Measurements from ENCODE around the gene TNFSF11.
"Not testable (repeated sequence)": the region's sequence is repeated elsewhere in the genome, so short reads cannot be mapped to it uniquely, and the experiment has no call there.

Gene TNFSF11

DNA sequence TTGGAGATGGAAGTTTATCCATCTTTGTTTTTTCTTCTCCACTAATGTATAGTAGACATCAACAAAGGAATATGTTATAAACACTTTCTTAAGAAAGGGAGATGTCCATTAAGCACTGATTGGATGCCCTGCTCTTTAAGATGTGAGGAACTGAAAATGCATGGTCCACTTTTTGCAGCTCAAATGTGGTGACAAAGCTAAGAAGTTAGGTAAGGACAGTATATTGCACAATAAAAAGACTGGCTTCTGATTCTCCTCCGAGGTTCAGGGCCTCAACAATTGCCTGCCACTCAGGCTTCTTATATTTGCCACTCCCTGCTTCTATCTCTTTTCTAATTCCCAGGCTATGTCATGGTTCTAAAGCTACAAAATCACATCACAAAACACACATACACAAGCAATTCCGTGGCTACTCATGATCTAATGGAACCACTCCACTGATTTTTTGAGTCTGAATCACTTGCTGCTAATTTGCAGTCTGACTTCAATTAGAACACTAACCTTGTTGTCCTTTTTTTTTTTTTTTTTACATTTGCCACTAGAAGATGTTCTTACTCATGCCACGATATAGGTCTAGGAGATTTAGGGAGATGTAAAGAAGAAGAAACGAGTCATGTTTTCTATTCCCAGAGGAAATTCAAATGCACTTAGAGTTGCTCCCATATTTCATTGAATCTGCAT lies 29.6 kb upstream of the TNFSF11 start:
- Histone ChIP-seq H3K27me3 (replicated peaks; ENCODE audit: control insufficient read depth, insufficient read depth, low read length) (no peaks in the 10 kb centered on the region), H3K4me3 (ENCODE audit: low read length) (no peak overlapping the region), H3K9ac (ENCODE audit: low read length) (no peak overlapping the region), H3K4me1 (ENCODE audit: control insufficient read depth, insufficient read depth, low read length) (peaks cover 3% of the 10 kb centered on the region), H3K36me3 (ENCODE audit: control insufficient read depth, insufficient read depth, low read length, severe bottlenecking) (no peaks in the 10 kb centered on the region), H3K9me3 (ENCODE audit: control insufficient read depth, low read length) (no peaks in the 10 kb centered on the region)
- DNase-seq (ENCODE audit: low read depth): peak; percentile 42

DNA sequence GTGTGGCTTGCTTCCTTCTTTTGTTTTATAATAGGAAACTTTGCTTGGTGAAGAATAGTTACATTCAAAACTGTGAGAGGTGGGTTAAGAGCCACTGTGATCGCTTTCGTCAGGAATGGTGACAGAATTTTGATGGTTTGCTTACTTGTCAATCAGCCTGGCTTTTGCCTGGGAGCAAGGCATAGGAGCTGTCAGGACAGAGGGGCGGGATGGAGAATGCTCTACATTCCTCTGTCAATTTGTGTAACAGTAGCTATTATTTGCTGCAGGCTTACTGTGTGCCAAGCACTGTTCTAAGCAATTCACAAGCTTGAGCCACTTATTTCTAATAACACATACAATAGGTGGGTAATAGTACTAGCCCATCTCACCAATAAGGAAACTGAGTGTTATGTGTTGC lies 28.1 kb upstream of the TNFSF11 start:
- Histone ChIP-seq H3K9ac (ENCODE audit: low read length) (no peak overlapping the region), H3K4me3 (ENCODE audit: low read length) (no peak overlapping the region), H3K27me3 (replicated peaks; ENCODE audit: control insufficient read depth, insufficient read depth, low read length) (peaks cover 11% of the 10 kb centered on the region), H3K36me3 (ENCODE audit: control insufficient read depth, insufficient read depth, low read length, severe bottlenecking) (no peaks in the 10 kb centered on the region), H3K4me1 (ENCODE audit: control insufficient read depth, insufficient read depth, low read length) (peaks cover 3% of the 10 kb centered on the region), H3K9me3 (ENCODE audit: control insufficient read depth, low read length) (no peaks in the 10 kb centered on the region)
- no peak for DNase-seq (ENCODE audit: low read depth)

DNA sequence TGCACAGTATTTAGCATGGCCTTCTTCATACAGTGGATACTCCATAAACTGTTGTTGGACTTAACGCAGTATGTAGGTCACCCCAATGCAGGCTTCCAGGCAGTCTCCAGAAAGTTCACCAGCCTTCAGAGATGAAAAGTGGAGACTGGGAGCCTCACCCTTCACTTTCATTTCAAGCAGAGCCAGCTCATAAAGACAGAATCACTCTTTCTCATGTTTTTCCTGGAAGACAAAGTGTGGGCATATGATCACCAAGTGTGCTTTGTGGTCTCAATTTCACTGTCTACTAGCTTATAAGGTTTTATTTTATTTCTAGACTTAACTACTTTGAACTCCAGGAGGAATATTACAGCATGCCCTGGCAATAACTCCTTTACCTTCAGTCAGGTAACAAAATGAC lies 26.3 kb upstream of the TNFSF11 start:
- Histone ChIP-seq H3K9me3 (ENCODE audit: control insufficient read depth, low read length) (no peaks in the 10 kb centered on the region), H3K9ac (ENCODE audit: low read length) (no peak overlapping the region), H3K4me3 (ENCODE audit: low read length) (no peak overlapping the region), H3K36me3 (ENCODE audit: control insufficient read depth, insufficient read depth, low read length, severe bottlenecking) (no peaks in the 10 kb centered on the region), H3K27me3 (replicated peaks; ENCODE audit: control insufficient read depth, insufficient read depth, low read length) (peaks cover 15% of the 10 kb centered on the region), H3K4me1 (ENCODE audit: control insufficient read depth, insufficient read depth, low read length) (peaks cover 3% of the 10 kb centered on the region)
- no peak for DNase-seq (ENCODE audit: low read depth)

DNA sequence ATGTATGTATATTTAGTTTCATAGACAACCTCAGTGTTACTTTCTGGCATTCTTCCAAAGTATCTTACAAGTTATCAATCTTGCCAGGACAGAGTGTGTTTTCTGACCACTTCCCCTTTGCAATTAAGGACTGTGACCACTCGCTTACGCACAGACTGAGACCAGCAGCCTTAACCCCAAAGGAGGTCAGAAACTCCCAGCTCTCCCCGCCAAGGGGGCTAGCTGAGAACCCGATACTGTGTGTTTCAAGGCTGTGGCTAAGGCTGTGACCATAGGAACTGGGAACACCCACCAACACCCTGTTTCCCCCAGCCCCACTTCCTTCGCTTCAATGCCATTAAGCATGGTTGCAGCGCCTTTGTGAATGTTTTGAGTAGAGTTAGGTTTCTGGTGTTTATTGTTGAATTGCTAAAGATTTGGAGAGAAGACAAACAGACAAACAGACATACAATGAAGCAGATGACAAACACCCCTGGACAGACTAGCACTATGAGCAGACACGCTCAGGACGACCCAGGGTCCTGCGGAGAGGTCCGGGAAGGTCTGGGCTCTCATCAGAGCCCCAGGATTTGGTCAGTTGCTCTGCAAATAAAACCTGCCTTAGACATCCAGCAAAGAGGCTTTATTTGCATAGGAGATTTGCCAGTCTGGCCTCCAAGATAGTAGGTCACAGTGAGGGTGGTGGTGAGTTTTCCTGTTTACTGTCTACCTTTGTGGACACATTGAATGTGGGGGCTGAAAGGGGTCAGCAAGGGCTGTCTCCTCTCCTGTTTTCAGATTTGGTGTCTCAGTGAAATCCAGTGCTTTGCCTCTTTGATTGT lies 25.0 kb upstream of the TNFSF11 start:
- DNase-seq (ENCODE audit: low read depth): no peak
- H3K9ac ChIP-seq (ENCODE audit: low read length): no peak overlapping the region
- H3K9me3 ChIP-seq (ENCODE audit: control insufficient read depth, low read length): no peaks in the 10 kb centered on the region
- H3K4me3 ChIP-seq (ENCODE audit: low read length): no peak overlapping the region
- H3K27me3 ChIP-seq (replicated peaks; ENCODE audit: control insufficient read depth, insufficient read depth, low read length): peaks cover 15% of the 10 kb centered on the region
- H3K36me3 ChIP-seq (ENCODE audit: control insufficient read depth, insufficient read depth, low read length, severe bottlenecking): no peaks in the 10 kb centered on the region
- peaks cover 15% of the 10 kb centered on the region for H3K4me1 ChIP-seq (ENCODE audit: control insufficient read depth, insufficient read depth, low read length)

DNA sequence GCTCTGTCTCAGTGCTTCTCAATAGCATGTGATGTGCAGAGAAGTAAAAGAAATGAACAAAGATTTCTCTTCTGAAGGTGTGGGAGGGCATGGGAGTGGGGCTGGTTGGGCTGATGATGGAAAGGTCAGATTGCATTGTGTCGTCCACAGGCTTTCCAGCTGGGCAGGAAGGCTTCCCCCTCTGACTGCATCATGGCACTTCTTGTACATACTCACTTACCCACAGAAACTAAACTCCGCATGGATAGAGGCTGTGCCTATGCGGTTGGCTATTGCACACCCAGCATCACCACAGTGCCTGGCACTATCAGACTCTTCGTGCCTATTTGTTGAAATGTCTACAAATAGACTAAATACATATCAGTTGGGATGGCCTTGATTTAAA lies 24.4 kb upstream of the TNFSF11 start:
- no peak overlapping the region for H3K9ac ChIP-seq (ENCODE audit: low read length)

DNA sequence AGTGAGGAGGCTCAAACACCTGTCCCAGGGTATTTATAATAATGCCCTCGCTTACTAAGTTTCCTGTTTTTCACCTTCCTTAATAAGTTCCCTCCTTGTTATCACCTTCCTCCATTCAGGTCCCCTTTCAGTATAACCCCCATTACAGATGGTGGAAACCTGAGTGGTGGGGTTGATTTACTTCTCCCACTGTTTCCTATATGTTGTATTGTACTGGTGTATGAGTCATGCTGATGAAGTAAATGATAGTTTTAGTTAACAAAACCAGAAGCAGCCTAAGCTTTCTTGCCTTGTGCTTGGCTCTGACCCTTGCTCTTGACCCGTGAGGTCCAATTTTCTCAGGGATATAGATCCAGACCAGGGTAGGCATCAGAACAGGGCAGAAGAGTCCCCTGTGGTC lies 22.3 kb upstream of the TNFSF11 start:
- Histone ChIP-seq H3K36me3 (ENCODE audit: control insufficient read depth, insufficient read depth, low read length, severe bottlenecking) (no peaks in the 10 kb centered on the region), H3K9me3 (ENCODE audit: control insufficient read depth, low read length) (no peaks in the 10 kb centered on the region), H3K9ac (ENCODE audit: low read length) (no peak overlapping the region), H3K4me1 (ENCODE audit: control insufficient read depth, insufficient read depth, low read length) (peaks cover 16% of the 10 kb centered on the region), H3K4me3 (ENCODE audit: low read length) (no peak overlapping the region), H3K27me3 (replicated peaks; ENCODE audit: control insufficient read depth, insufficient read depth, low read length) (peaks cover 15% of the 10 kb centered on the region)
- DNase-seq (ENCODE audit: low read depth): no peak

More for the DNA sequence above, 24.4 kb upstream of the TNFSF11 start:
- peaks cover 15% of the 10 kb centered on the region for H3K27me3 ChIP-seq (replicated peaks; ENCODE audit: control insufficient read depth, insufficient read depth, low read length)
- H3K9me3 ChIP-seq (ENCODE audit: control insufficient read depth, low read length): no peaks in the 10 kb centered on the region
- H3K4me3 ChIP-seq (ENCODE audit: low read length): no peak overlapping the region
- no peaks in the 10 kb centered on the region for H3K36me3 ChIP-seq (ENCODE audit: control insufficient read depth, insufficient read depth, low read length, severe bottlenecking)
- H3K4me1 ChIP-seq (ENCODE audit: control insufficient read depth, insufficient read depth, low read length): peaks cover 17% of the 10 kb centered on the region
- no peak for DNase-seq (ENCODE audit: low read depth)

DNA sequence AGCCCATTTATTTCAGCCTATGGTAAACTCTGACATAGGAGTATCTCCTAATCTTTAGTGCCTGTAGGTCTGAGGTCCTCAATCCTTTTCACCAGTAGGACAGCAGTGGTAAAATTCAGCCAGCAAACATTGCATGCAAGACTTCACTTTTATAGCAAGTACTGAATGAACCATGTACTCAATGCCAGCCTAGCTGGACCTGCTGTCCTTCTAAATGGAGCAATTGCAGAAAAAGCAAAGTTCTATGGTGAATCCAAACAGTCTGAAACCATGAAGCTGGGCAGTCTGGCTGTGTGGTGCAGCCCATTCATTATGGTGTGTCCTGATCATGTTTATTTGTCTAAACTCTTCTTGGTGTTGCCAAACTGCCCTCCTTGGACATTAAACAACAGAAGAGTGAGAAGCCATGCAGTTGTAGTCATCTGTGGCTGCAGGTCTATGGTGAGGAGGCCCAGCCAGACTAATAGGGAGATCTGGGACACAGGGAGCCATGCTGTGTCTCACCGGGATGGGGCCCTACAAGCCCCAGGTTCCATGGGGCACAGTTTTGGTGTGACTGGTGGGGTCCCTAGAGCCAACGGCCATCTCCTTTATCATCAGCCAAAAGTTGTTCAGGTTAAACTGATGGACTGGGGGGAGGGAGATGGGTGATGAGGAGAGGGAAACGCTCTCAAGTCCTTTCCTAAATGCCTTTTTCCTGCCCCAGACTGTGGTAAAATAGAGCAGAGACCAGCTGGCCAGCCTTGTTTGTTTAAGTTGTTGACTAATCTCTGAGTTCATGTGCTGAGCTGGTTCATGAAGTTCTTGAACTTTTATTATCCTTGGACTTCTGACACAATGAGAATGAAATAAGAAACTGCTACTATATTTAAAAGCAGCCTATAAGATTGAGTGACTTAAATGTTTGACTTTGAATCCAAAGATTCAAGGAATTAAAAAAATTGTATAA lies 20.6 kb upstream of the TNFSF11 start:
- no peak overlapping the region for H3K9ac ChIP-seq (ENCODE audit: low read length)
- peaks cover 16% of the 10 kb centered on the region for H3K4me1 ChIP-seq (ENCODE audit: control insufficient read depth, insufficient read depth, low read length)
- H3K36me3 ChIP-seq (ENCODE audit: control insufficient read depth, insufficient read depth, low read length, severe bottlenecking): no peaks in the 10 kb centered on the region
- peak overlapping the region; percentile 22 for H3K4me3 ChIP-seq (ENCODE audit: low read length)
- no peaks in the 10 kb centered on the region for H3K9me3 ChIP-seq (ENCODE audit: control insufficient read depth, low read length)
- DNase-seq (ENCODE audit: low read depth): peak; percentile 78
- peaks cover 15% of the 10 kb centered on the region for H3K27me3 ChIP-seq (replicated peaks; ENCODE audit: control insufficient read depth, insufficient read depth, low read length)

DNA sequence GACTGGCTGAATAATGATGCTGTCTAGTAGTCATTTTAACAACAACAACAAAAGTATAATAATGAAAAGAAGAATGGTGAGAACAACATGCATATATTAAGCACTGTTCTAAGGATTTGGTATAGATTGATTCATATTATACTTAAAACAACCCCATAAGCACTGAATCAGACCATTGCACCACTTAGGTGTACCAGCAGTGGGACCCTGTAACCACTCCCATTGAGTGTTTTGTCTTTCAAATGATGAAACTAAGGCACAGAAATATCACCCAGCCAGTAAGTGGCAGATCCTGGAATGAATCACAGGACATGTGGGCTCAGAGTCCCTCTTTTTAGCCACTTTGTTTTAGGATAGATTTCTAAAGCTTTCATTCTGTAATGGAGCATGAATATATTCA lies 14.9 kb upstream of the TNFSF11 start:
- H3K4me3 ChIP-seq (ENCODE audit: low read length): no peak overlapping the region
- peaks cover 3% of the 10 kb centered on the region for H3K4me1 ChIP-seq (ENCODE audit: control insufficient read depth, insufficient read depth, low read length)
- peaks cover 8% of the 10 kb centered on the region for H3K9me3 ChIP-seq (ENCODE audit: control insufficient read depth, low read length)
- H3K36me3 ChIP-seq (ENCODE audit: control insufficient read depth, insufficient read depth, low read length, severe bottlenecking): no peaks in the 10 kb centered on the region
- H3K27me3 ChIP-seq (replicated peaks; ENCODE audit: control insufficient read depth, insufficient read depth, low read length): no peaks in the 10 kb centered on the region
- no peak for DNase-seq (ENCODE audit: low read depth)
- H3K9ac ChIP-seq (ENCODE audit: low read length): no peak overlapping the region

DNA sequence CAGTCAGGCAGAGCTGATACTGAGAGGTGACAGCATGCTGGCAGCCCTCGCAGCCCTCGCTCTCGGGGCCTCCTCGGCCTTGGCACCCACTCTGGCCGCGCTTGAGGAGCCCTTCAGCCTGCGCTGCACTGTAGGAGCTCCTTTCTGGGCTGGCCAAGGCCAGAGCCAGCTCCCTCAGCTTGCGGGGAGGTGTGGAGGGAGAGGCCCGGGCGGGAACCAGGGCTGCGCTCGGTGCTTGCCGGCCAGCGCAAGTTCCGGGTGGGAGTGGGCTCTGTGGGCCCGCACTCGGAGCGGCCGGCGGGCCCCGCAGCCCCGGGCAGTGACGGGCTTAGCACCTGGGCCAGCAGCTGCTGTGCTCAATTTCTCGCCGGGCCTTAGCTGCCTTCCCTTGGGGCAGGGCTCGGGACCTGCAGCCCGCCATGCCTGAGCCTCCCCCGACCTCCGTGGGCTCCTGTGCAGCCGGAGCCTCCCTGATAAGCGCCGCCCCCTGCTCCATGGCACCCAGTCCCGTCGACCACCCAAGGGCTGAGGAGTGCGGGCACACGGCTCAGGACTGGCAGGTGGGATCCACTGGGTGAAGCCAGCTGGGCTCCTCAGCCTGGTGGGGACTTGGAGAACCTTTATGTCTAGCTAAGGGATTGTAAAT lies 14.3 kb upstream of the TNFSF11 start:
- not testable (repeated sequence) for H3K36me3 ChIP-seq (ENCODE audit: control insufficient read depth, insufficient read depth, low read length, severe bottlenecking); H3K4me1 ChIP-seq (ENCODE audit: control insufficient read depth, insufficient read depth, low read length); DNase-seq (ENCODE audit: low read depth); H3K9me3 ChIP-seq (ENCODE audit: control insufficient read depth, low read length); H3K9ac ChIP-seq (ENCODE audit: low read length); H3K27me3 ChIP-seq (replicated peaks; ENCODE audit: control insufficient read depth, insufficient read depth, low read length); H3K4me3 ChIP-seq (ENCODE audit: low read length)

DNA sequence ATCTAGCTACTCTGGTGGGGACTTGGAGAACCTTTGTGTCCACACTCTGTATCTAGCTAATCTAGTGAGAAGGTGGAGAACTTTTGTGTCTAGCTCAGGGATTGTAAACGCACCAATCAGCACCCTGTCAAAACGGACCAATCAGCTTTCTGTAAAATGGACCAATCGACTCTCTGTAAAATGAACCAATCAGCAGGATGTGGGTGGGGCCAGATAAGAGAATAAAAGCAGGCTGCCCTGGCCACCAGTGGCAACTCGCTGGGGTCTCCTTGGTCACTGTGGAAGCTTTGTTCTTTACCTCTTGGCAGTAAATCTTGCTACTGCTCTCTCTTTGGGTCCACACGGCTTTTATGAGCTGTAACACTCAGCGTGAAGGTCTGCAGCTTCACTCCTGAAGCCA lies 13.6 kb upstream of the TNFSF11 start:
- not testable (repeated sequence) for H3K9me3 ChIP-seq (ENCODE audit: control insufficient read depth, low read length); H3K36me3 ChIP-seq (ENCODE audit: control insufficient read depth, insufficient read depth, low read length, severe bottlenecking); H3K4me3 ChIP-seq (ENCODE audit: low read length); H3K4me1 ChIP-seq (ENCODE audit: control insufficient read depth, insufficient read depth, low read length); DNase-seq (ENCODE audit: low read depth); H3K27me3 ChIP-seq (replicated peaks; ENCODE audit: control insufficient read depth, insufficient read depth, low read length); H3K9ac ChIP-seq (ENCODE audit: low read length)

All from adipocyte (in vitro differentiated cells).